Left hindlimb (tissue), 1 donor: Measurements from ENCODE around the gene PPIF.
A peak's percentile ranks its signal among the peaks of the same experiment; 100 is the strongest.

Source experiments
- DNase-seq: peaks from one replicate; pipeline ENCODE4 v3.0.0-alpha.2; 2018

The PPIF gene

GRCh38 chr10:79387974-79388850, 40.9 kb downstream of the PPIF start:
- peak; percentile 25 for DNase-seq

DNA sequence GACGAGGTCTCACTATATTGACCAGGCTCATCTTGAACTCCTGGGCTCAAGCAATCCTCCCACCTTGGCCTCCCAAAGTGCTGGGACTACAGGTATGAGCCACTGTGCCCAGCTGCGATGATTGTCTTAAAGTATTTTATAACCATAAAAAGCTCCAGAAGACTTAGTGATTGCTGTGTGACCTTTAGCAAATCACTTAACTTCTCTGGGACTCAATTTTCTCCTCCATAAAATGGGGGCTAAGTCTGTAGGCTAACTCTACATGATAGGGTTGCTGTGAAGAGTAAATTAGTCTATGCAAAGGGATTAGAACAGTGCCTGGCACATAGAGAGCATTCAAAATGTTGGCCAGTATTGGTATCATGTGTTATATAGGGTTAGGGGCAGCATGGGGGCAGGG, 42.8 kb downstream of the PPIF start:
- DNase-seq, result no peak

DNA sequence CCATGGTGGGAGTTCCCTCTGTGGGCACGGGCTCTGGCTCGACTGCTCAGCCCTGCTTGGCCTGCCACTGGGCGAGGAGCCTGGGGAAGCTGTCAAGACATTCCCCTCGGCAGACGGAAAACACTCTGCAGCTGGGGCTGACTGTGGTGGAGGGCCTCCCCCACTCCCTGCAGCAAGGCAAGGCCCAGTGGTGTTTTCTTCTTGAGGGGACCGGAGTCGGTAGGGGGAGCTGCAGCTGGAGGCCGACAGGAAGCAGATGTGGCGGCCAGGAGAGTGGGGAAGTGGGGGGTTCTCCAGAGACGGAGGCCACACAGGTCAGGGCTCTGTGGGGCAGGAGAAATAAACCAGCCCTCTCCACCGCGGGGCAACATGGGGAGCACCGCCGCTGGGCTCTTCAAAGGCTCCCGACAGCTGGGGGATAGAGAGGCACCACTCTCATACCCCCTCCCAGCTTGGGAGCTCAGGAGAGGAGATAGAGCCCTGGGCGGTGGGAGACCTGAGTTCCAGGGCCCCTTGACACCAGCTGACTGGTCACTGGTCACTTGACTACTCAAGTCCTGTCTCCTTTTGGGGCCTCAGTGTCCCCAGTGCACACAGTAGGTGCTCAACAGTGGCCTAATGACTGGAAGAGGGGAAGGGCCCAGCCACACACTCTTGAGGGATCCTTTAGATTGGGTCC, 43.4 kb downstream of the PPIF start:
- peak; percentile 48 for DNase-seq

DNA sequence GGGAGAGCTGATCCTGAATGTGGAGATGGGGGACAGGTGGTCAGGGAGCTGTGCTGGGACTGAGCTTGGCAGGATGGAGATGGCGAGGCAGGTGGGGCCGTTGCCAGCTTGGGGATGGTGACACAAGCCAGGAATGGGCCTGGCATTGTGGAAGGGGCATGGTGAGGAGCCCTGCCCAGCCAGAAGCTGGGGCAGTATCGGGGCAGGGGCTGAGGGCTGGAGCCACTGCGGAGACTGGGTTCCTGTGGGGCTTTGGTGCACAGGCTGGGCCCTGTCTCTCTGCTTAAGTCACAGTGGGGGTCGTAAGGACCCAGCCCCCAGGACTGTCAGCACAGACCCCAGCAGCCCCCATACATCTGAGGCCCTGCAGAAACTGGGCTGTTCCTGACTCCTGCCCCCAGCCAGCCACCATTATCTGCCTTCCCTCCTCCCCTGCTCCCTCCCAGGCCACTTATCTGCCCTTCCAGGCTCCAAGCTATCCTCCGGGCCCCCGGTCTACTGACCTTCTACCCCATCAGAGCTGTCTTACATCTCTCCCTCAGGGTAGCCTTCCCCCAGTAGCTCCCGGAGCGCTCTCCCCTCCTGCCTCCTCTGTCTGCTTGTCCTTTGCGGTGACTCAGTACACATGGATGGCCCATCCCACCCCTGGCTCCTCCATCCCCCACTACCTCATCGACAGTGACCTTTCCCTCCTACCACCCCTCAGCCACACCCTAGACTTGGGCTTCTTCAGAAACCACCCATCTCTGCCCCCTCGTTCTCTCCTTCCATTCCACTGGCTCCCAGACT, 44.2 kb downstream of the PPIF start:
- DNase-seq, result peak; percentile 25

DNA sequence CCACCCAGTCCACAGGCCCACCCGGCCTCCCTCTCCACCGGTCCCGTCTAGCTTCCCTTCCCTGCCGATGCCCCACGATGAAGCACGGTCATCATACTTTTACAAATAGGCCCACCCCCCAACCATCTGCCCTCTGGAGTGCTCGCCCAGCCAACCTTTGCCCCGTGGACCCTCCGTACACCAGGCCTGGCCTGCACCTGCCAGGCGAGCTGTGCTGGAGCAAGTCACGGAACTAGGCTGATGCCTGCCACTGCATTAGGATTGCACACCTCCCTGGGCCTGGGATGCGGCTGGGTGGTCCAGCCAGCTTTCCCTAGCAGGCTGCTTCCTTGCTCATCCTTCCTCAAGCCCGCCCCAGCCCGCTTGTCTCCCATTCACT, 44.7 kb downstream of the PPIF start:
- DNase-seq, result peak; percentile 24

DNA sequence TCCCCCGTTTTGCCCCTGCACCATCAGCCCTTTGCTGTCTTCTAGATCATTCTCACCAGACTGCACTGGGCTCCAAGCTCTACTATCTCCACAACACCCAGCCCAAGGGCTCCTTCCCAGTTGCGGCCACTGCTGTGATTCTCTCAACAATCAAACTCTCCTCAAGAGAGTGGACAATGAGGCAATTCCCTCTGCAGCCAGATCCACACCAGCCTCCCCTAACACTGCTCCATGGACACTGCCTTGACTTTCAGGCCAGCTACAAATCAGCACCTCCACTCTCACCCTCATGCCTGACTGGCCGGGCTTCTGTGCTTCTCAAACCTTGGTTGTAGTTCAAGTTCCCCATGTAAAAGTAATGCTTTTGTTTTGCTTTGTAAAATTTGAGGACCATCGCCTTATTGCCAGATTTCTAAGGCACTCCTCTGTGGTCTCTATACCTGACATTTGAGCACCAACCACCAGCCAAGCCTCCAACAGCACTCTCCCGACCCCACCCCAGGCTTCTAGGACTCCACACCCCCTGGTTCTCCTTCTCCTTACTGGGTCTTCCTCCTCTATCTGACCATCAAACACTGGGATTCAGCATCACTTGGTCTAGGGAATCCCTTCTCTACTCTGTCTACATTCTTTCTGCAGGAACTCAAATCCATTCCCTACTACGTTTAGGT, 45.4 kb downstream of the PPIF start:
- peak; percentile 8 for DNase-seq

GRCh38 chr10:79393221-79393923, 46.1 kb downstream of the PPIF start:
- peak; percentile 27 for DNase-seq

- DNase-seq, result peak; percentile 15
Observed at GRCh38 chr10:79393924-79394610, 46.8 kb downstream of the PPIF start.

GRCh38 chr10:79394664-79395063, 47.4 kb downstream of the PPIF start:
- DNase-seq, result peak; percentile 19

DNA sequence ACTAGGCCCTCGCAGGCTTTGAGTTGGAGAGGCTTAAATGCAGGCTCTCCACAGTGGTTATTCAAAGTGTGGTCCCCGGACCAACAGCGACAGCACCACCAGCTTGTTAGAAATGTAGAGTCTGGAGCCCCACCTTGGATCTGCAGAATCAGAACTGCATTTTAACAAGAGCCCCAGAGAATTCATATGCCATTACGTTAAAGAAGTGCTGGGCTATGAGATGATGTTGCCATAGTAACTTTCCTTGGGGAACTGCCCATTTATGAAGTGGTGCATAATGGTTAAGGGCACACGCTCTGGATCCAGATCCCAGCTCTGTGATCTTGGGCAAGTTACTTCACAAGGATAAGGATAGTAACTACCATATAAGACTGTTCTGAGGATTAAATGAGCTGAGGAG, 49.3 kb downstream of the PPIF start:
- no peak for DNase-seq

DNA sequence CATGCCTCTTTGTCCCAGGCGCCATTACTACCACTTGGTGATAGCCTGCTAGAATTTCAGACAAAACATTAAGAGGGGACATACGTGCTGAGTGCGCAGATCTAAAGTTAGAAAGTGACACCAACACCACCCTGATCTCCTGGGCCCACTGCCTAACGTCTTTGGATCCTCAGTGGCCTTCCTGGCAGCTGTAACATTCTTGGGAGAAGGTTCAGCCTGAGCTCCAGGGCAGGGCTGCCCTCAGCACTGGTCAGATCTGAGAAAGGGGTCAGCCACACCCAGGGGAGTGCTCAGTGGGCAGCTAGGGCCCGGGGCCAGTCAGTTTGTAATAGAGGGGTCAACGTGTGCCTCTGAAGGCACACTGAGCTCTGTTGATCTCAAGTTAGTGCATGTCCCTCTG, 49.8 kb downstream of the PPIF start:
- DNase-seq, result no peak

DNA sequence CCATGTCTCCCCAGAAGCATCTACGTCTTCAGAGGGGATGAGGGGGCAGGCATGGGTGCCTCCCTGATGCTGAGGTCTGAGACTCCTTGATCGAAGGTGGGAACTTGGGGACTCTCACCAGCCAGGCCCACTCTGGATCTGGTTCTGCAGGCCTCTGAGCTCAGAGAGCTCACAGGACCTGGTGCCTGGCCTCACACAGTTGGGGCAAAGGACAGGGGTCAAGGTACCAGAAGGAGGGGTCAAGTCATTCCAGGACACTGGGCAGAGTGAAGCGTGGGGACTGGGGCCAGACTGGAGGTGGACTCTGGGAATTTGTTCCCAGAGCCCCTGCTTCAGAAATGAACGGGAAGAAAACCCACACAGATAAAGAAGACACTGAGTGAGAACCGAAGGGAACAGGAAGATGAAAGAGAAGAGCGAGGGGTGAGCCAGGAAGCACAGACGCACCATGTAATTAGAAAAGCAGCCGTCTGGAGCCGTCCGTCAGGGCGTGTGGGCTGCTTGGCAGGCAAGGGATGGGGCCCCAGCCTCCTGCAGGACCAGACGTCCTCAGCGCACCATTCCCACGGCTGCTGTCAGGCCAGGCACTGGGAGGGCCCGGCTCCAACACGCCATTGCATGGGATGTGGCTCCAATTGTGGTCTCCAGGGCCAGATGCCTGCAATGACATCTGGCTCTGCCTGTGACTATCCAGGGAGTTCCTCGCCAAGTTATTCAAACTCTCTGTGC, 50.5 kb downstream of the PPIF start:
- peak; percentile 86 for DNase-seq

DNA sequence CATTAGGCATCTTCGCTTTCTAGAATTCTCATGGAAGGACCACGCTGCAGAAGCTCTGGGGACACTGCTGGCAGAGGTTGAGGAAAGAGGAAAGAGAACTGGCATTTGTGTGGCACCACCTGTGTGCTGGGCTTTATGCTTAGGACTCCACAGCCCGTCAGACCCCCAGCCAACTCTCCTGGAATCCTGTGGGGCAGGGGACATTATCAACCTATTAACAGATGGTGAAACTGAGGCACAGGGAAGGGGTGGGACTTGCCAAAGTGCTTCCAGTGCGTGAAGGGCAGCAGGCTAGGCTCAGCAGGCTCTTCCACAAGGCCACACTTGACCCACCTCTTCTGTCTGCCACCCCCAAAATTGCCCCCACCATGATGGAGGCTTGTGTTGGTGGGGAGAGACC, 51.4 kb downstream of the PPIF start:
- DNase-seq, result no peak

DNA sequence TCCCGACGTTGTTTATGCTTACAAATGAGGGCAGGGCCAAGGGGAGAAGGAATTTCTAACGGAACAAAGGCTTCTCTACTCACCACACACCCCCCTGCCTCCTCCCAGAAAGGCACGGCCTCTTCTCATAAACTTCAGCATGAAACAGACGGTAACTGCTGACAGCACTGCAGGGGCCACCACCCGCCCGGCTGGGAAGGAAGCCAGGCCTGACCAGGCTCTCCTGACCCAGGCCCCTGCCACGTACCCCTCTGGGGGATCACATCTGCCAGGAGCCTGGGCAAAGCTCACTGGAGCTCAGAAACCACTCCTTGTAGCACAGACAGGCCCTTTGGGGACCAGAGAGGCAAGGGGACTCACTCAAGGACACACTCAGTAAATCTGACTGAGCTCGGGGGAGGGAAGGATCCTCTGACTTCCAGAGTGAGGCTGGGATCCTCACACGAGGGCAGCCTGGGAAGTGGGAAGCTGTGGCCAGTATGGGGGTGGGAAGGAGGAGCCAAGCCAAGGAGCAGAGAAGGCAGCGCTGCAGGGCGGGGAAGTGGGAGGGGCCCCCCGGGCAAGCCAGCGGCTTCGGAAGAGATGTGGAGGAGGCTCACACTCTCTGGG, 52.1 kb downstream of the PPIF start:
- peak; percentile 94 for DNase-seq

GRCh38 chr10:79400146-79401004, 53.1 kb downstream of the PPIF start:
- DNase-seq, result no peak

GRCh38 chr10:79401015-79401921, 54.0 kb downstream of the PPIF start:
- DNase-seq, result peak; percentile 85

GRCh38 chr10:79402625-79402946, 55.3 kb downstream of the PPIF start:
- peak; percentile 12 for DNase-seq

DNA sequence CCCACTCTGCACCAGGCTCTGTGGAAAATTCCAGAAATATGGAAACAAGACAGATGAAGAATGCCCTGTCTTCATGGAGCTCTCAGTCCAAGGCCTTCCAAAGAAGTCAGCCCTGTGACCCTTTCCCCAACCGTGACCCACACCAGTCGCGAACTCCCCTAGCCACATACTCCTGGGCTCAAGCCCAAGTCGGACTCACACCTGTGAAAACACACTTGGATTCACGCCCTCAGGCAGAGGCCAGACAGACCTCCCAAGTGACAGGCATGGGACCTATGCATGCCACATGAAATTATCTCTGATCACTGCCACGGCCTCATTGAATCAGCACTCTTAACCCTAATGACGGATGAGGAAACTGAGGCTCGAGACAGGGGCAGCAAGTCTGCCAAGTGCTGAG, 55.7 kb downstream of the PPIF start:
- peak; percentile 24 for DNase-seq
